GM21367 (cell line): ENCODE data around the gene HTR3E.
"Not testable (repeated sequence)": the region's sequence is repeated elsewhere in the genome, so short reads cannot be mapped to it uniquely, and the experiment has no call there.

Source experiments
- ATAC-seq: cut with Tn5 transposase; IDR thresholded peaks from one replicate; pipeline ENCODE4 v1.9.1; 2021; ENCODE audit not compliant: unreplicated experiment

The HTR3E gene, protein sequence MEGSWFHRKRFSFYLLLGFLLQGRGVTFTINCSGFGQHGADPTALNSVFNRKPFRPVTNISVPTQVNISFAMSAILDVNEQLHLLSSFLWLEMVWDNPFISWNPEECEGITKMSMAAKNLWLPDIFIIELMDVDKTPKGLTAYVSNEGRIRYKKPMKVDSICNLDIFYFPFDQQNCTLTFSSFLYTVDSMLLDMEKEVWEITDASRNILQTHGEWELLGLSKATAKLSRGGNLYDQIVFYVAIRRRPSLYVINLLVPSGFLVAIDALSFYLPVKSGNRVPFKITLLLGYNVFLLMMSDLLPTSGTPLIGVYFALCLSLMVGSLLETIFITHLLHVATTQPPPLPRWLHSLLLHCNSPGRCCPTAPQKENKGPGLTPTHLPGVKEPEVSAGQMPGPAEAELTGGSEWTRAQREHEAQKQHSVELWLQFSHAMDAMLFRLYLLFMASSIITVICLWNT

DNA sequence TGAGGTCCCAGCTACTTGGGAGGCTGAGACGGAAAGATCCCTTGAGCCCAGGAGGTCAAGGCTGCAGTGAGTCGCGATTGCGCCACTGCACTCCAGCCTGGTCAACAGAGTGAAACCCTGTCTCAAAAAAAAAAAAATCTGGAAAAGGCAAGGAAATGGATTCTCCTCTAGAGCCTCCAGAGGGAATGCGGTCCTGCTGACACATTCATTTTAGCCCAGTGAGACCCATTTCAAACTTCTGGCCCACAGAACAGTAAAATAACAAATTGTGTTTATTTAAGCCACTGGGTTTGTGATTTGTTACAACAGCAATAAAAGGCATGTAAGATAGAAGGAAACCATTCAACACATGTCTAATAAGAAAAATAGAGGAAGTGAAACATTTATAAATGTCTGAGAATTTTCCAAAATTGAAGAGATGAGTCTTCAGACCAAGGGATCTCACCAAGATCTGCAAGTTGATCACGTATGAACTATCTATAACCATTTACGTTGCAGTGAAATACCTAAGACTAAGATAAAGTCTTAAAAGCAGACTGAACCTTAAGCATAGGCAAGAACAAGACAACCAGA, at the start of gene HTR3E:
Gene HTR3E, plus strand, starts transcription at position 254 of the 573 bp plus-strand sequence. CDS start 466 bp downstream, outside the sequence.
- ATAC-seq: no peak

DNA sequence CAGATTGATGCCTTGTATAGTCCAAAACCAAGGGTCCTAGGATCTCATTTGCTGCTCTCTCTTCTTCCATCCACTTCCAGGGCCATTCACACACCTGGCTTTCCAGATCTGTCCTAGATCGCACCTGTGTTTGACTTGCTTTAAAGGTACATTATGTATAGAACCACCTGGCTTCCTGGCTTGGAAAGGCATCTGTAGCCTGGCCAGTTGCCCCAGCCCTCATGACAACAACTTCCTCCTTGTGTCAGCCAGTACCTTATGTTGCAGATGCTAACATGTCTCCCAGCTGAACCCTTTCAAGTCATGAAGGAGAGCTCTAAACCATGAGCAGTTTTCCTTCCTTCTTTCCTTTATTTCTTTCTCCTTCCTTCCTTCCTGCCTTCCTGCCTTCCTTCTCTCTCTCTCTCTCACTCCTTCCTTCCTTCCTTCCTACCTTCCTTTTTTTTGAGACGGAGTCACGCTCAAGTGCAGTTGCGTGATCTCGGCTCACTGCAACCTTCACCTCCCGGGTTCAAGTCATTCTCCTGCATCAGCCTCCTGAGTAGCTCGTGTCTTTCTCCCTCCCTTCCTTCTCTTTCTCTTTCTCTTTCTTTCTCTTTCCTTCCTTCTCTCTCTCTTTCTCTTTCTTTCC, 46.5 kb upstream of the HTR3E start:
- ATAC-seq: no peak

DNA sequence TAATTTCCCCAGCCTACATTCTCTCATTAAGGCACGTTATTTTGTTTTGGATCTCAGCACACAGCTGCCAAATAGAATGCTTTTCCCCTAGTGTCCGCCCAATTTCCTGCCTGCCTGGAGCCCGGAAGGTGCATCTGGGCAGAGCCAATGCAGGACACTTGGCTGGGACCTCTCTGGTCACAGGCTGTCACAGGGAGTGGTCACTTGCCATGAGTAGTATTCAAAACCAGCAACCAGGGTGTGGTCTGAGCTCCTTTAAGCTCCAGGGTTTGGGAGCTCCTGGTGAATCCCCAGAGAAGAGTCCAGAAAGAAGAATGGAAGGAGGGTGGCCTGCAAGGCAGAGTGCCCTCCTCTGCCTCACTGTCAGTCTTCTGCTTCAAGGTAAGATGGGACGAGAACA, 44.1 kb upstream of the HTR3E start, which contains the start of gene HTR3C:
Gene HTR3C, plus strand, starts transcription at position 281 of the 400 bp plus-strand sequence. Its CDS starts 34 bp downstream, at position 315.
- no peak for ATAC-seq

DNA sequence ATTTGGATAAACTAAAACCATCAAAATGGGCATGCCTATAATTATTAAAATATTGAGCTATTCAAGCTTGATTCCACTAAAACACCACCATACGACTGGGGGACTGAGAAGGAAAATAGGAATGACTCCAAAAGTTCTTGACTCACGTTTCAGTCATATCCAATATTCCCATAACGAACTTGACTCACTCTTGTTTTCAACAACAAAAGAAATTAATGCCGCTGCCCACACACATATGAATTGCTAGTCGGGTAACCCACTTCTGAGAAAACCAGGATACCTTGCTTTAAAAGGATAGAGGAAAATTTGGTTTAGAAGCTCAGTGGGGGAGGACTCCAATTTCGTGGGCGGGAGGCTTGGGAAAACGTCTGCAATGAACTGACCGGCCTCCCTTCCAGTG, 38.8 kb upstream of the HTR3E start:
- no peak for ATAC-seq

DNA sequence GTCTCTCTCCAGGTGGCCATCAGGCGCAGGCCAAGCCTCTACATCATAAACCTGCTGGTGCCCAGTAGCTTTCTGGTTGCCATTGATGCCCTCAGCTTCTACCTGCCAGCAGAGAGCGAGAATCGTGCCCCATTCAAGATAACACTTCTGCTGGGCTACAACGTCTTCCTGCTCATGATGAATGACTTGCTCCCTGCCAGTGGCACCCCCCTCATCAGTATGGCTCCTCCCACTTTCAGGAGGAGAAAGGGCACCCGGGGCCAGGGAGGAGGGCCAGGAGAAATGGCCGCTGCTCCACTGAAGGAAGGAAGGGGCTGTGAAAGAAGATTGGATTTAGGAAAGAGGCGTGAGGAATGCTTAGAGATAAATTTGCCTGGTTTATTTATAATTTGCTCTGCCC, 37.4 kb upstream of the HTR3E start:
- no peak for ATAC-seq

DNA sequence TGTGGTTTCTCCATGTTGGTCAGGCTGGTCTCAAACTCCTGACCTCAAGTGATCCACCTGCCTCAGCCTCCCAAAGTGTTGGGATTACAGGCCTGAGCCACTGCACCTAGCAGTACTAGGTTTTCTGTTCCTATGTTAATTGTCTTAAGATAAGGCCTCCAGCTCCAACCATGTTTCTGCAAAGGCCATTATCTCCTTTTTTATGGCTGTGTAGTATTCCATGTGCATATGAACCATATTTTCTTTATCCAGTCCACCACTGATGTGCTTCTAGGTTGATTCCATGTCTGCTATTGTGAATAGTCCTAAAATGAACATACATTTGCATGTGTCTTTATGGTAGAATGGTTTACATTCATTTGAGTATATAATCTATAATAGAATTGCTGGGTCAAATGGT, 34.2 kb upstream of the HTR3E start:
- ATAC-seq: no peak

DNA sequence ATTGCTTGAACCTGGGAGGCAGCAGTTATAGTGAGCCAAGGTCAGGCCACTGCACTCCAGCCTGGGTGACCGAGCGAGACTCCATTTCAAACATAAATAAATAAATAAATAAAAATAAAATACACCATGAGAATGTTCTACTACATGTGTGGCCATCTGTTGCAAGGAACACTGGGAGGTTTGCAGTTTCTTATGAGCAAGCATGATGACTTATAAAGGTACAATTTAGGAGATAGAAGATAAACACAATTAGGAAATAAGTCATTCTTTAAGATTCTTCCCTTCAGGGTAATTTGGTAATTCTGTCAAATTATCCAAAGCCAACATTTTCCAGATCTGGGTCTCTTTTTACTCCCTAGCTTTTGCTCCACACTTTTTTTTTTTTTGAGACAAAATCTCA, 30.7 kb upstream of the HTR3E start:
- no peak for ATAC-seq

DNA sequence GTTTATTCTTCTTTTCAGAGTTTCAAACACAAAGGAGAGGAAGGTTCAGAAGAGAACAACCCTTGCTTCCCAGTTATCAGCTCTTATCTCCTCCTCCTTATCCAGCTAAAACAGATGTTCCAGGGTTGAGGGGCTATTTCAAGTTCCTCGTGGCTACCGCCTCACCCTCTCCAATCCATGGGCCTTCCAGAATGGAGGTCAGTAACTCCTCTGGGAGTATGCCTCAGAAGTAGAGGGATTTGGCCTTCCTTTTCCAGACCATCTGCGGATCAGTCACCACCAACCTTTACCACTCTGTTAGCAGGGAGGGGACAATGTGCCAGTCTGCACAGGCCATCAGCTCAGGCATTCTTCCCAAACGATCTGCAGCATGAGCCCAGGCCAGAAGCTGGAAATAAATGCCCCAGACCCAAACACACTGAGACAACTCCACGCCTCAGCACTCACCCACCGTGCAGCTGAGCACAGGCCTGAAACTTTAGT, 29.2 kb upstream of the HTR3E start:
- no peak for ATAC-seq

DNA sequence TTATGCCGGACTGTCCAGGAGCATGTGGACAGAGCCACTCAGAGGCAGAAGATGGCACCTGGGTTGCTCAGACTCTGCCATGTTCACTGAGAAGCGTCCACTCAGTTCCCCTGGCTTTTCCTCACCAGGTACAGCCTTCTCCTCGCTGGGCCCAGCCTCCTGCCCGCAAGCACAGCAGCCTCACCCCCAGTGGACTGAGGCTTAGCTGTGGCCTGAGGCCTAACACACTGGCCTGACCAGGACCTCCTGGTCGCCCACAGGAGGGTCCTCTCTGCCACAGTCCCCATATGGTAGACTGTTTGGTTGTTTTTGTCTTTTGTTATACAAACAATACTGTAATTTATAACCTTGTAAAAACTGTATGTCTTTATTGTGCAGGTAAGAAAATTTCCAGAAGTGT, 28.5 kb upstream of the HTR3E start:
- no peak for ATAC-seq

DNA sequence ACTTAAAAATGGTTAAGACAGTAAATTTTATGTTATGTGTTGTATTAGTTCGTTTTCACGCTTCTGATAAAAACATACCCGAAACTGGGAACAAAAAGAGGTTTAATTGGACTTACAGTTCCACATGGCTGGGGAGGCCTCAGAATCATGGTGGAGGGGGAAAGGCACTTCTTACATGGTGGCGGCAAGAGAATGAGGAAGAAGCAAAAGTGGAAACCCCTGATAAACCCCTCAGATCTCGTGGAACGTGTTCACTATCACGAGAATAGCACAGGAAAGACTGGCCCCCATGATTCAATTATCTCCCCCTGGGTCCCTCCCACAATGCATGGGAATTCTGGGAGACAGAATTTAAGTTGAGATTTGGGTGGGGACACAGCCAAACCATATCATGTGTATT, 25.7 kb upstream of the HTR3E start:
- ATAC-seq: not testable (repeated sequence)

DNA sequence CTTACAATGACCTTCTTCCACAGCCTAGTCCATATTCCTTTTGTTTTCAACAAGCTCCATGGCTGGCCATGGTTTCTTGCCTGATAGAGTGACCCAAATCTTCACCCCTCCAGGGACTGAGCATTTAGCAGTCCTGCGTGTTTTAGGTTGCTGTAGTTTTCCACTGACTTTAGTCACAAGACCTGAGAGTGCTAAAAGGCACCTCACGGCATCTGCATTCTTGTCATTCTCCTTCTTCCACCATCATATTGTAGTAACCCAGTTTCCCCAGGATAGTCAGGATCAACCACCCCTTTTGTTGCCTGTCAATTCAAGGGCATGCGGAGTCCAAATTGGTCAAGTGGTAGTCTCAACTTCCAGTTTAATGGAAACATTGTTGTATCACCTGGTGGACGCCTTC, 23.2 kb upstream of the HTR3E start:
- no peak for ATAC-seq

DNA sequence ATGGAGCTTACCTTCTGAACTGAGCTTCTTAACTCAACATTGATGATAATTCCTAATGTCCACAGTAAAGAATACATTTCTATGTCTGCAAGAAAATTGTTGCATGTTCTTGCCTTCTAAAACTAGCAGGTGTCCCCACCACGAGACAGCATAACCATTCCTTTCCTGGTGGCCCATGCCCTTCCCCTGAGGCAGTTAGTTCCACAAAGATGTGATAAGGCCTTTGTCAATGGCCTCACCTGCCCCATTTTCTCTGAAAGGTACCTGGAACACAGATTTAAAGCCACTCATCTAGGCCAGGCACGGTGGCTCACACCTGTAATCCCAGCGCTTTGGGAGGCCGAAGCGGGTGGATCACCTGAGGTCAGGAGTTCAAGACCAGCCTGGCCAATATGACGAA, 21.0 kb upstream of the HTR3E start:
- ATAC-seq: no peak

DNA sequence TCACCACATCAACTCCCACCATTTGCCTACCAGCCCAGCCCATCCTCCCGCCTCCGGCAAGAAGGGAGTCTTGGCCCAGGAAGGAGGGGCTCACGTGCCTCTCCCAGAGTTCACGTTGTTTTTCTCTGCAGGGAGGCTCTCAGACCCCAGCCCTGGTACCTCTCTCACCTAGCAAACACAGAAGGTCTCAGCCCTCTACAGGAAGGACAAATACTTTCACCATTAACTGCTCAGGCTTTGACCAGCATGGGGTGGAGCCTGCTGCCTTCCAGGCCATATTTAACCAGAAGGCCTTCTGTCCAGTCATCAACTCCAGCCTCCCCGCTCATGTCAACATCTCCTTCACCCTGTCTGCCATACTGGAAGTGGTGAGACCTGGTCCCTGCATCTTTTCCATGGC, 19.0 kb upstream of the HTR3E start:
- no peak for ATAC-seq

DNA sequence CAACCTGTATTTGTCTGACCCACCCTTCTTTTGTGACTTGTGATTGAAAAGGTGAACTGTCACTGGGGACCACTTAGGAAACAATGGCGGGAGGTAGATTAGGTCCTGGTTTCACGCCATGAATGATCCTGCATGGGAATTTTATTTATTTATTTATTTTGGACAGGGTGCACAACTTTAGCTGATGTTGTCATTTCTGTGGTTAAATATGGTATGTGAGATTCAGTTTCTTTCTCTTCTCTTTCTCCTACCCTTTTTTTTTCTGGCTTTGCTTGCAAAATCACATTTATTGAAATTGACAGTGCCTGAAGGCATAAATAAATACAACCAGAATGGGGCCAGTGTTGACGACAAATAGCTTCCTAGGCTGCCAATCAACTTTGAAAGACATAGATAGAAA, 18.0 kb upstream of the HTR3E start:
- ATAC-seq: no peak

DNA sequence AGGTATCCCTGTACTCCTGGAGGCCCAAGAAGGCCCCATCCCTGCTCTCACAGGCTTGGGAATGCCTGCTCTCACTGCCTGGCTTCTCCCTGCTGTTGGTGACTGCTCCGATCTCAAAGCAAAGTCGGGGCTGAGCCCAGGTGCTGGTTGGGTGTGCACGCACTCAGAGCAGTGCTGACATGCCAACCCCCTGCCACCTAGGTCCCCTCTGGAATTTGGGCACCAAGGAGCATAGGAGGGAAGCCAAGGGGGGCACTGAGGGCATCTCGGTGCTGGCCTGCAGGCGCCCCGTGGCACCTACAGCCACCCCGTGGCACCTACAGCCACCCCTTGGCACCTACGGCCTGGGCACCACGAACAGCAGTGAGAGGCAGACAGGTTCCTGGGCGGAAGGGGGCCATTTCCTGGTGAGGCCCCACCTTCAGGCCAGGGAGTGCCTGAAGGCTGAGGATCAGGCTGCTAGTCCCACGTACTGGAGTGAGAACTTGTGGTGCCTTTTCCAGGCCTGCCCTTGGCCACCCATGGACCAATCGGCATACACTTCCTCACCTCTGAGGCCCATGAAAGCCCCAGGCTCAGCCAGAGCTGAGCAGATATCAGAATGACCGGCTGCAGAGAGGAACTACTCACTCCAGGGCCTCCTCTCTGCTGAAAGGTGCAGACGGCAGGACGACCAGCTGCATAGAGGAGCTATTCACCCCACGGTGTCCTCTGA, 15.6 kb upstream of the HTR3E start:
- no peak for ATAC-seq

DNA sequence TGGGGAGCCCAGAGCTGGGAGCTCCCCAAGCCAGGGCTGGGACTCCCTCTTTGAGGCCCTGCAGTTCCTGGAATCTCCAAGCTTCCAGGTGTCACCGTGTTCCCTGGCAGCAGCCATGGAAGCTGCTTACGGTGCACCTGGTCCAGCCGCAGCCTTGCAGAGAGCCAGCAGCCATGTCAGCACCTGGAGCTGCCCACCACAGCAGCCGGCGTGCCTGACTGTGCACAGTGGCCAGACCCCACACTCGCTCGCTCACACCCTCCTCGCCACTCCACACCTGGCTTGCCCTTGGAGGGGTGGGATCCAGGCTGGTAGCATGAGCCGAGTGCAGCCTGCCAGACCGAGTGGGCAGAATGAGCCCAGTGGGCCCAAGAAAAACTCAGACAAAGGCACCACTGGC, 14.8 kb upstream of the HTR3E start:
- ATAC-seq: no peak

DNA sequence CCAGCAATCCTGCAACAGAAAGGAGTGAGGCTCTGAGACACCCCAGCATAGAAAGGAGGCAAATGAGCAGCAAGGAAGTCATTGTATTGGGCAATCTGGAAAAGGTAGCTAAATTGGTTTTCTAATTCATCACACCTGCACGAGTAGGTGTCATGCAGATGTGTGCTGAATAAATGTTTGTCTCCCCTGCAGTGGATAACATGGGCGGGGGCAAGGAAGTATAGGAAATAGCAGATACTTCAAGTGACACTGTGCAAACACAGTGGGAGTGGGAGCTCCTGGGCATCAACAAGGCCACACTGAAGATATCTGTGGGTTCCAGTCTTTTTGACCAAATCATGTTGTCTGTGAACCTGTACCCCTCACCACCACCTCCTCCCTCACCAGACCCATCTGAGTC, 14.4 kb upstream of the HTR3E start:
- no peak for ATAC-seq

DNA sequence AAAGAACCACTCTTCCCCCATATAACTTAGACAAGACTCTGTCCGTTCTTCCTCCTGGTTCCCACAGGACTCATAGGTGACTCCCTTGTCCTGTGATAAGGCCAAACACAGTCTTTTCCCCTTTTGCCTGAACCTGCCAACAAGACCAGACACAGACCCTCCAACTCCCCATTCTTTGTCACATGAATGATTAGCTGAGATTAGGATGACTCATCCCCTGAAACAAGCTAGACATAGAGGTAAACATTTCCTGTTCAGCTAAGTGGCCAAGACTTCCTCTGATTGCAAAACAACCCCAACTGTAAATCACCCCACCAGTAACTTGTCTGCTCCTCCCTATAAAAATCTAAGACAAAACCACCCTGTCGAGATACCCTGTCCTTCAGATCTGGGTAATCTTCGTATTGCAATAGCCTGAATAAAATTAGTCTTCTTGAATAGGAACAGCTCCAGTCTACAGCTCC, 11.4 kb upstream of the HTR3E start:
- no peak for ATAC-seq

DNA sequence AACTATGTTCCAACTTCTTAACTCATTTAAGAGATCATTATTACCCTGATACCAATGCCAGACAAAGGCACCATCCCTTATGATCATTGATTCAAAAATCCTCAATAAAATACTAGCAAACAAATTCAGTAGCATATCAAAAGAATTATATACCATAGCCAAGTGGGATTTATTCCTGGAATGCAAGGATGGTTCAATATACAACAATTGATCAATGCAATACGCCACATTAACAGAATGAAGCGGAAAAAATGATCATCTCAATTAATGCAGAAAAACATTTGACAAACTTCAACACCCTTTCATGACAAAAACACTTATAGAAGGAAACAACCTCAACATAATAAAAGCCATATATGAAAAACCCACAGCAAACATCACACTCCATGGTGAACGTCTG, 4.7 kb upstream of the HTR3E start:
- no peak for ATAC-seq

DNA sequence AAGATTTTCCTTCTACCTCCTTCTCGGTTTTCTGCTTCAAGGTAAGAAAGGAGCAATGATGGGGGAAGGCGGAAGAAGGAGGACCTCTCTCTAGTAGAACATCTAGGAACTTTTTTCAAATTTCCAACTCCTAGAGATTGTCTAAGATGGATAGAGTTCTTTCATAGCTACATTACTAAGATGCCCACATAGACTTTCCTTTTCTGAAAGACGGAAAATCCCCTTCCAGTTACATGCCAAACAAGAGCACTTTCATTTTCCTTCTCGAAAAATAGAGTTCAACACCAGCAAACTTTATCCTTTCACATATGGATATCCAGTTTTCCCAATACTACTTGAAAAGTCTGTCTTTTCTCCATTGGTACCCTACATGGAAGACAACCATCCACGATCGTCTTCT, 692 bp downstream of the HTR3E start:
- ATAC-seq: no peak
